GM04503 (cell line): ENCODE measurements around the gene FNBP1L.
"Not testable (repeated sequence)": the region's sequence is repeated elsewhere in the genome, so short reads cannot be mapped to it uniquely, and the experiment has no call there.

Experiments
- DNase-seq: peaks from one replicate; pipeline ENCODE4 v3.0.0-alpha.2; 2012; ENCODE audit warnings: low read depth

Gene FNBP1L

DNA sequence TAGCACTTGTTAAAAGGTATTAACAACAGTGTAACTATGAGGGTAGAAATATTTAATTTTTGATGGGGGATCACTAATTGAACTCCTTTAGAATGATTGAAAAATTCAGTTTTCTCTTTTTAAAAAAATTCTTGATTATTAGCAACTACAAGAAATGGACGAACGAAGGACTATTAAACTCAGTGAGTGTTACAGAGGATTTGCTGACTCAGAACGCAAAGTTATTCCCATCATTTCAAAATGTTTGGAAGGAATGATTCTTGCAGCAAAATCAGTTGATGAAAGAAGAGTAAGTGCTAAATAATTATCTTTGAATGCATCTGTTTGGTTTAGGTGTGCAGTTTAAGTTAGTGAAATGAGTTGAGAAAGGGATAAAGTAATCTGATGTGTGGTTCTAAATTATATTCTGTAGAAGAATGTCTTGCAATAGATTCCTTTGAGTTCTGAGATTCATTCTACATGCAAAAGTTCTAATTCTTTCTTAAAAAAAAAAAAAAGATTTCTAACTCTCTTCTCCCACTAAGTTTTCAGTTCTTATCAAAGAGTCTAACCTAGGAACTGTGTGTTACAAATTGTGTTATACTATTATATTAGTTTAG lies 85.0 kb downstream of the FNBP1L start:
- no peak for DNase-seq

DNA sequence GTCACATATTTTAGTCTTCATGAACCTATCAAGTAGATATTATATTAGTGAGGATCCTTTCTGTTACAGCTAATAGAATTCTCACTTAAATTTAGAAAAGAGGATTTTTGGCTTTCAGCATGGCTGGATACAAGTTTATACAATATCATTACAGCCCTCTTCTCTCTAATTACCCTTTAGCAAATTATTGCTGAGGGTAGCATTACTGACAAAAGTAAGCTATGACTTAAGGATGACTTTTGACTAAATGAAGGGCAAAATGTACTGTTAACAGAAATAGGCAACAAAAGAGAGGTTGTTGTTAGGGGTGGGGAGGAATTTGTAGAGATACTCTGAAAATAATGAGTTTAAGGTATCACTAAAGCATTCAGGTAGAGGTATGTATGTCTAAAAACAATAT lies 85.8 kb downstream of the FNBP1L start:
- no peak for DNase-seq

DNA sequence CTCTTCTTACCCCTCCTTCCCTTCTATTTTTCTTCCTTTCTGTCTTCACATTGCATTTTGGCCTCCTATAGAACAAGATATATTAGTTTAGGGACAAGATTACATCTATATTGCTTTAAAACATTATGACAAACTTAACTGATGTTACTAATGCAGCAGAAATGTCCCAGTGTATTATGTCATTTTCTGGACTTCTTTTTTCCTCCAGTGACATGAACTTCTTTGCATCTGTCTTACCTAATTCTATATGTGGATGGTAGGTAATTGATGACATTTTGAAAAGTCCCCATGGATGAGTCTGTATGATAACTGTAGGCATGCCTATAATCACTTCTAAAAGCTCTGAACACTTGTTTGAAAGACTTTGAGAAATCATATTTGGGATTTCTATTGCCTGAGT lies 89.5 kb downstream of the FNBP1L start:
- no peak for DNase-seq

DNA sequence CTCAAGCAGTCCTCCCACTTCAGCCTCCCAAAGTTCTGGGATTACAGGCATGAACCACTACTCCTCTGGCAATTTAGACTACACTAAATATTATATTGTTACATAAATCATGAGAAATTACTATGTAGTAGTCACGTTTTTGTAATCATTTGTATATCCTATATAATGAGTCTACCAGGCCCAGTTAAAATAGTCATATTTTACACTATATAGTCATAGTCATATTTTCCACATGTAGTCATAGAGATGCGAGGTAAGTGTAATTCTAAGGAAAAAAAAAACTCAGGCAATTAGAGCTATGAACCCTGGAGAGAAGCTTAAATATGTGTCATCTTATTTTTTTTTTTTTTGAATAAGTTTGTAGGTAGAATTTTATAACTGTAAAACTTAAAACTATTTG lies 90.0 kb downstream of the FNBP1L start:
- DNase-seq, result no peak

DNA sequence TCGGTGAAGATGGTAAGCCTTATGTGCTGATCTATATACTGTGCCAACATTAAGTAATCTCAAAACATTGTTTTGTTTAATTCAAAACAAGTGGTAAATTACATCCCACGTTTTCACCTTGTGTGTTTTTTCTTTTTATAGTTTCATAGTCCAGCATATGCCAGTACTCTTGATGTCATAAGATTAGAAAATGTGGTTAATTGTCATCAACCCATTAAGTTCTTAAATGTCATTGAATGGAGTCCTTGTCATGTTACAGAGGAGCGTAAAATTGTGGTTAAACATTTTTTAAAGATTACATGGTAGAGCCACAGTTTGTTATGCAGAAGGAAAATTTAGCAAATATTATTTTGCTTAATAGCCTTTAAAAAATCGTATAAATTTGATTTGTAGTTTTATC lies 93.1 kb downstream of the FNBP1L start:
- DNase-seq, result no peak

DNA sequence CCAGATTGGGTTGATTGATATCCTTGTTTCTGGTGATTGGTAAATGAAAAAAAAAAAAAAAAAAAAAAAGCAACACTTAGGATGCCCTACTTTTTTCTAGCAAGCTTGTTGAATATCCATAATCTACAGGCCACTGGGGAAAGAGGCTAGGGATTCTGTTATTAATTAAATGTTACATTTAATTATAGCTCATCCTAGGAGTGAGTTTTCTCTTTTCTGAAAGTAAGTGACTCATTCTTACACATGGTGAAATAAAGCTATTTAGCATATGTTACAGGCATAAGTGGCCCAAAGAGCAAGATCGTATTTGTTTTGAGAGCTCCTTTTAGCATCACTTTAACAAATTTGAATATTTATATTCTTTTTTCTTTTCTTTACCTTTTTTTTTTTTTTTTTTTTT lies 94.5 kb downstream of the FNBP1L start:
- DNase-seq, result no peak

DNA sequence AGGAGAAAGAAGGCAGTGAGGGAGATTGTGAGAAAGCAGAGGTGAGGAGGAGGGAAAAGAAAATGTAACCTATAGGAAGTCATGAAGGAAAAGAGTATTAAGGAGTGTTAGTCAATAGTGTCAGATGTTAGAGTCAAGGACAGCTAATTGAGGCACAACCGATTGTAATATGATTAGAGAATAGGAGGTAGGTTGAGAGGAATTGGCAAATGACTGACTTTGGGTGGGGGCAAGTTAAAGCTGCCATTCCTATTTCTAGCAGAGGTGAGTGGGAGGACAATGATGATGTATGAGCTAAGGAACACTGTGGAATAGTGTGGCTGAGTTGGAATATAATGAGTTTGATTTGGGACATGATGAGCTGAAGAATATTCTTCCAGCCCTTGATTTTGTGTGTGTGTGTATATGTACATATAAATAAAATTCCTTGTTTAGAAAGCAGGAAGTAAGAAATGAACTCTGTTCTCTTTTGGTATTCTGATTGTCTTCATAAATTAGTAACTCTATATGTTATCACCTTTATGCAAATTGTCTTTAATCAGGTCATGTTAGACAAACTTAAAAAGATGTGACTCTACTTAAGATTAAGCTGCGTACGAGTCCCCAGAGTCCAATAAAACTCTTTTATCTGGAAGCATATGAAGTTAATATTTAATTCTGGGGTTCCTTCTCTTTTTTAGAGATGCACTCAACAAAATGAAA lies 98.4 kb downstream of the FNBP1L start:
- DNase-seq, result no peak

DNA sequence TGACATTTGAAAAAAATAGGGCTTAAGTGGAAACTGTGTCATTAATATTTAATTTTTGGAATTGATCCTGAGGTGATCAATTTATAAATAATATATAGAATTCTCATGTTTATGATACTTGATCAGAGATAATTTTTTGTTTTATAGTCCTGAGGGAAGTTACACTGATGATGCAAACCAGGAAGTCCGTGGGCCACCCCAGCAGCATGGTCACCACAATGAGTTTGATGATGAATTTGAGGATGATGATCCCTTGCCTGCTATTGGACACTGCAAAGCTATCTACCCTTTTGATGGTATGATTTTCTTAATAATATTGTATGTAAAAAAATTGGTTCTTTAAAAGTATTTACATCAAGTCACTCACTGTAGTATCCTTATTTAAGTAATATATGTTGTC lies 101.2 kb downstream of the FNBP1L start:
- DNase-seq, result no peak

DNA sequence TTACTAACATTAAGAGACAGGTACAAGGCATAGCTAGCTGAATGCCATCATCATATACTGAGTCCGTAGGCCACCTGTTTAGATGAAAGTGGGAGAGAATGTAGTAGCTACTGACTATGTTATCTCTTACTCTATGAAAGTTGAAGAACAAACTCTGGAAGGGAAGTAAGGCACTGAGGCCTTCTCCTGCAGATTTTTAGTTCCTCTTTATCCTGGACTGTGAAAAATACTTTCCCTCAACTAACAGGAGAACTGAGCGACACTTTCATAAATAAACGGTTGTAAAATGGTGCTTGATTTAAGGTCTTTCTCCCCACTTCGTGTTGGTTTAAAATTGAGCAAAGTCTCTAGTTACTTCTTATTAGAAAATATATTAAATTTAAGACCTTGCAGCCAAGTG lies 101.9 kb downstream of the FNBP1L start:
- DNase-seq, result no peak

DNA sequence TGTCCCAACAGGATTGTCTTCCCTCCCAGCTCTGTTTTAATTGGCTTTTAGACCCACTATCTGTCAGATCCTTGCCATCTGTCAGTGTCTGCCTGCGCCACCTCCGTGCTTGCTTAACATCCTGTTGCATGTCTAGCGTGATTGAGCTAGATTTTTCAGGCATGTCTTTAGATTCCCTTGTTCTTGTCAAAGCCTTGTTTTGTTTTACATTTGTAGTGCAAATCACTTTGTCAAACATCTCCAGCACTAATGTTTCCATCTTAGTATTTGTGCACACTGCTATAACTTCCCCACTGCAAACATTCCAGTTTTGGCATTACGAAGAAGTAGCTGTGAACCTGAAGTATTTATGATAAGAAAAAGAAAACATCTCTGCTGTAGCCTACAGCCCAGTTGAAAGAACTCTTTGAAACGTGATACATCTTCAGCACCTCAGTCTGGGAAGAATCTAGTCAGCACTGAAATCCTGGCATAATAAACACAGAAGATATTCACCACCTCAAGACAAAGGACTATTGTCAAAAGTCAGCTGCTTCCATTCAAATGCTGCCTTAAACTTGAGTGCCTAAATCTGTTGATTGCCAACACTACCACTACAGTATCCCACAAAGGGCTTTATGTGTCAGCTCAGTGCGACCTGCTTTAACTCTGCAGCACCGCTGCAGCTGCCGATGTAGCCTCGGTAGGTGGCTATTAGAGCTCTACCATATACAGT lies 105.0 kb downstream of the FNBP1L start:
- peak; percentile 49 for DNase-seq

DNA sequence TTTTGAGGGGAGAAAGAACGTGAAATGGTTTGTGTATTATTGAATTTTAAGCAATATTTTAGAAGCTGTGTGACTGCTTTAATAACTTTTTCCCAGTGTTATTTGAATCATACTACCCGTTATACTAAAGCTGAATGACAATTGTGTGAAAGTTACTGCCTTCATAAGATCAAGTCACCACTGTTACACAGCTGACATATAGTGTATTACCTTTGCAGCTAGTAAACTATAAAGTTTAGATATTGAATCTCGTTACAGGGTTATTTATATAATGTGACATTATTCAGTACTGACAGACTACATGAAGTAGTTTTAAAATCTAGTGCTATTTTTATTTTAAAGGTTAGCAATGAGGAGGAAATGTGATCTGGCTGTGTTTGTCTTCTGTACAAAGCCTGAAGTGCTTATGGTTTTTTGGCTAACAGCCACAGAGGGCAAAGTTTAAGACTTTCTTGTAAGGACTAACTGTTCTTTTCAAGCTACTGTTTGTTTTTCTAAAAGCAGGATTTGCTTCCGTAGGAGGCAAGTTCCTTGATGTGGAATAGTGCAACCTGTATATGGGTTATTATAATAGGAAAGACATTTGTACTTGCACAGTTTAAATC lies 106.1 kb downstream of the FNBP1L start:
- DNase-seq, result not testable (repeated sequence)

DNA sequence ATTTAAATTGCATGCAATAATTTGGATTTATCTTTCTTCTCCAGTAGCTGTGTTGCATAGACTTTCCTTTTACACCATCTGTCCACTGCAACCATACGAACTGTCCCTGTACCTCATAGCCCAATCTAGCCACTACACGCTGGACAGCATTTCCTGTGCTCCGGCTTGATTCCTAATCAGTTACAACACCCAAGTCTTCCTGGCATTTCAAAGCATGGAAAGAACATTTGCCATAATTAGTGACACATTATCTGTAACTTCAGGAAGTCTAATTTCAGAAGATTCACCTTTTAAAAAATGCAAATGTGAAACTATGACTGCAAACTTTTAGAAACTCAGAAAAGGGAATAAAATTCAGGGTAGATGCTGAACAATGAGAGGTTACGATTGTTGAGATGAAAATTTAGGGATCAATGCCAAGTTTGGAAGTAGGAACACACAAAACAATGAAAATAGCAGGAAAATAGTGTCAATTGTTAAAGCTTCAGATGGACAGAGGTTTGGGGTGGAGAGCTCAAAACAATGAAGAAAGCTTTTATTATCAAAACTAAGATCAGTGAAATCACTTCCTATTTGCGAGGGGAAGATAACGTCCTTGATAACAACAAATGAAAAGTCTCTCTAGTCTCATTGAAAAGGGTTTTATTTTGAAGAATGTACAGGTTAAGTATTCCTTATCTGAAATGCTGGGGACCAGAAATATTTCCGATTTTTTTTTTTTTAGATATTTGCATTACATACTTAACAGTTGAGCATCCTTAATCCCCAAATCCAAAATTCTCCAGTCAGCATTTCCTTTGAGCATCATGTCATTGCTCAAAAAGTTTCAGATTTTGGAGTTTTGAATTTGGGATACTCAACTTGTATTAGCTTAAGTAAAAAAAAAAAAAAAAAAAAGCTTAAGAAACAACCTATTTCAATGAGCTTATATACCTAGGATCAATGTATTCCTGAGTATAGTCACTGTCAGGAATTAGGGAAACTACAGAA lies 107.3 kb downstream of the FNBP1L start:
- DNase-seq, result no peak

DNA sequence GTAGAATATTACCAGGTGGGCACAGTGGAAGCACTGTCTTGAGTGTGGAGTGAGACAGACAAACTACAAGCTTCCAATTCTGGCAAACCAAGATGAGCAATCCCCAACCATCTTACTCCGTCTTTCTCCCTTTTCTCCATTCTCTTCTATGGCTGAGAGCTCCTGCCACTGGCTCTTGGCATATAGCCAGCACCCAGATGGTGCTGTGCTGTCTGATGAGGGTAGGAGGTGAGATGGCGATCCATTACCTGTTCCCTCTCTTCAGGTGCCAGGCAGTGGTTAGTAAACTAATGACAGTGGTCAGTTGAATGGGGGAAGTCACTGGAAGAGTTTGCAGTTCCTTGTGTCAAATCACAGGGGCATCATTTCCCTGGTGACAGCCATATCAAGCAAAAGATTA lies 108.4 kb downstream of the FNBP1L start:
- DNase-seq, result no peak

DNA sequence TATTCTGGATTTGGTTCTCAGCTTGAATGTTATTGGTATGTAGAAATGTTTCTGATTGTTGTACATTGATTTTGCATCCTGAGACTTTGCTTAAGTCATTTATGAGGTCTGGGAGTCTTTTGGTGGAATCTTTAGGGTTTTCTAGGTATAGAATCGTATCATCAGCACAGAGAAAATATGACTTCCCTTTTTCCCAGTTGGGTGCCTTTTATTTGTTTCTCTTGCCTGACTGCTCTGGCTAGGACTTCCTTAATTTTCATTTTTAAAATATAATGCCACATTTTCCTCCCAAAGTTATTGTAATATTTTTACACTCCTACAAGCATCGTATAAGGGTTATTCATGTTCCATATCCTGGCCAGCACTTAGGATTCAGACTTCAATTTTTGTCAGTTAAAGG lies 111.1 kb downstream of the FNBP1L start:
- DNase-seq, result no peak

DNA sequence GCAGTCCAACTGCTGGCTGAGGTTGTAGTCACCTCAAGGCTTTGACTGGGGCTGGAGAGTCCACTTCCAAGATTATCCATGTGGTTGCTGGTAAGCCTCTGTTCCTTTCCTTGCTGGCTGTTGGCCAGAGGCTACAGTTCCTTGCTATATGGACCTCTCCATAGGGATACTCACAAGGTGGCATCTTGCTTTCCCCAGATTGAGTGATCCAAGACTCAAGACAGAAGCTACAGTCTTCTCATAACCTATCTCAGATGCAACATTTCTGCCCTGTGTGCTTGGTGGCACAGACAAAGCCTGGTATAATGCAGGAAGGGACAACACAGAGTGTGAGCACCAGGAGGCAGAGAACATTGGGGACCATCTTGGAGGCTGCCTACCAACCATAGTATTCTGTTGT lies 111.8 kb downstream of the FNBP1L start:
- no peak for DNase-seq

DNA sequence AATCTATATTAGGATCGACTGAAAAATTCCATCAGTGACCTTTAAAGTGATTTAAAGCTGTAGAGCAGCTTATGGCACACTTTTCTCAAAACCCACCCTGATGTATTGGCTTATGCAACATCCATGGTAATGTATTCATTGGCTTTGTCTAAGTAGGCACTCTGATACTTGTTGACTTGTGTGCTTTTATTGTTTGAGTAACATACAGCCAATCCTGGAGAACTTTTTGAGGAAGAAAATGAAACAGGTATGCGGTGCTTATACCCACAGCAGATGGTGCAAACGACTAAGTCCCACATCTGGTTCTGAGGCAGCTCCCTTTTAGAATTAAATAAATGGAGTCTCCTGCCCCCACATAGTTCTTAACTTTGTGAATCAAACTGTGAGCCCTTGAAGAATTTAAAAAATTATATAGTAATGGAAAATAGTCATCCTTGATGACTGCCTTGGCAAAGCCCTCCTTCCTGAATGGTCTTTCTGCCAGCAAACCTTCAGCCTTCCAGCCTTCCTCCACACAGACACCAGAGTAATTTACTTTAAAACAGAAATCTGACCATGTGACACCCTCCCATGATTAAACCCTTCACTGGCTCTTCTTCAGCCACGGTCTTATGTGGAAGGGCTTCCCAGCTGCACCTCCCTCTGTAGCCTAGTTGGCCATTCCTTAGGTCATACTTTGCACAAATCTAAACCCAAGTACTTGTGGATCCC lies 117.7 kb downstream of the FNBP1L start:
- peak; percentile 38 for DNase-seq

DNA sequence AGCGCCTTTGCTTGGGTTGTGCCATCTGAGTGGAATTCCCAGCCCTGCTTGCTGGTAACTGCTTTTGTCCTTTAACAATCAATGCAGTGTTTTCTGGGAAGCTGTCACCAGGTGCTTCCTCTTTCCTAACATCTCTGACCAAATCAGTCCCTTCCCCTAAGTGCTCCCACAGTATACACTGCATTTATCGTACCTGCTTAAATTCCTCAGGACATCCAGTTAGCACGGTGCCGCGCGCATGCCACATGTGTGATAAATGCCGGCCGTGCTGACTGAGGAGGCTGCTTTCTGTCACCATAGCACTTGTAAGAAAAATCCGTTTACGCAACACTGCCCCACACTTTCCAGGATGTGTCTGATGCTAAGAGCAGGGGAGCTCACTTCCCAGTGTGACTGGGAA lies 118.3 kb downstream of the FNBP1L start:
- DNase-seq, result no peak

DNA sequence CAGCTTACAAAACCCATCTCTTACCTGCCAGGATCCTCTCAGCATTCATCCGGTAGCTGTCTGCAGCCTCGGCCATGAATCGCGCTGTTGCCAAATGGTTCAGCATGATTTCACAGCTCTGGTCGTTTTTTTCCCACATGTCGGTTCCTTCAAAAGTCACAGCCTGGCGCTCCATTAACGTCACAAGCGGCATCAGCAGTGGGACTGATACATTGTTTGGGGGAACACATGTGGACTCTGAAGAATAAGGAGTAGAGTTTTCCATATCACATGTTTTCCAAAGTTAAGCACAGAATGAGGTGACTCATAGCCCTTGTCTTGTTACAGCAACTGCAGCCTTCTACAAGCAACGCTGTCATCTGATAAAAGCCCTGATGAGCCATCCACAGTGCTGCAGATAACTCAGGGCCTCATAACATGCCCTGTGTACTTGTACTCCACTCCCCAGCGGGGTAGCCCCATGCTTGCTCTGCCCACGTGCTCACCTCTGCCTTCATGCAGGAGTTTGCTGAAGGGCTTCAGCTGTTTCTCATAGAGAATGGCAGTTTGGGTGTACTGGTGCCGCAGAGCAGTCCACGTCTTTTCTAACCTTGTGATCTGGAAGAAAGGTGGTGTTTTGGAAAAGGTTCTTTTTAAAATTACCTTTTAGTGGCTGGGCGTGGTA lies 119.5 kb downstream of the FNBP1L start:
- peak; percentile 78 for DNase-seq

DNA sequence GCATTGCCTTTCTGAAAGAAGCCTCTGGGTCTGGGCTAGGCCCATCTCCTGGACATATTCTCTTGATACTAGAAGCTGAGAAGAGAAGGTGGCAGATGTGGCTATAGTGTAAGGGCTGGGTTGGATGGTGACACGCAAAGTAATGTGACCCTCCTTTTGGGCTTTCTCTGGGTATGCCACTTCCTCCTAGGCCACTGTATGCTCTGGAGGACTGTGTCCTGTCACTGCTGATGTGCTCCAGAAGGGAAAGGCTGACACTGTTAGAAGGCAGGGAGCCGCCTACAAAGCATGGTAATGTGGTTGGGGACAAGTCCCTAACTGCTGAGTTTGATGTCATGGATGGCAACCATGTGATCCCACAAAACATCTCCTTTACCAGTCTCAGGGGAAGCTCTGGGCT lies 121.6 kb downstream of the FNBP1L start:
- no peak for DNase-seq

DNA sequence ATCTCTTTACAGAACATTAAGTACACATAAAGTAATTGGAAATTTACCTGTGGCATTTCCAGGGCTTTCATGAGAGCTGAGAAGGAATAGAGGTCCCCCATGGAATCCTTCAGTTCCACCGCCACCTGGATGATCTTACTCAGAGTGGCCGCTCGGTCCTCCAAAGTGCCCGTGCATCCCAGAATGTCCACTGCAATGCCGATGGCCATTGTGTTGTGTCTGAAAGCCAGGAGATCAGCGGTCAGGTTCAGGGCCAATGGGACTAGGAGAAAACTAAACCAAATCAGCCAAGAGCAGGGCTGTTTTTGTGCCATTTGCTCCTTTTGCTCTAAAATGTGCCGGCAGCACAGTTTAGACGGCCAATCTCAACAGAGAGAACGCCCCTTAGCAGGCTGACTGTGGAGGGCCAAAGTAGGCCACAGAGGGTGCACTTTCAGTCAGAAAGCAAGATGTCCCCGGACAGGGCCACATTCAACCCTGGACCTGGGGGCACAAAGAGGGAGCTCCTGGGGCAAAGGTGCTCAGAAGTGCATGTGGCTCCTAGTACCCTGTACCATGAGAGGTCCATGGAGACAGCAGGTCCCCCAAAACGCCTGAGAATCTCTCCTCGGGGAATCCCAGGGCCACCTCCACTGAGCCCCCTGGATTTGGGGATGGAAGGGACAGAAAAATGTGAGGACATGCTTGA lies 123.8 kb downstream of the FNBP1L start:
- no peak for DNase-seq
